BE2C (cell line): Measurements from ENCODE around the gene SIM1.
"Not testable (repeated sequence)": the region's sequence is repeated elsewhere in the genome, so short reads cannot be mapped to it uniquely, and the experiment has no call there.

Experiments
- DNase-seq: peaks from one replicate; pipeline ENCODE4 v3.0.0-alpha.2; 2020
- H3K27me3 ChIP-seq: fragments of 250-450 bp; sonication (Bioruptor Pico); 2 replicates; pipeline ENCODE4 v1.5.1; 2020; ENCODE audit warnings: mild to moderate bottlenecking
- H3K36me3 ChIP-seq: fragments of 250-450 bp; sonication (Bioruptor Pico); 2 replicates; pipeline ENCODE4 v1.5.1; 2020; ENCODE audit warnings: mild to moderate bottlenecking
- H3K4me1 ChIP-seq: fragments of 250-450 bp; sonication (Bioruptor Pico); 2 replicates; pipeline ENCODE4 v1.5.1; 2020
- H3K4me3 ChIP-seq: 2 replicates; pipeline ENCODE4 v1.5.1; 2011; ENCODE audit warnings: low read depth, low read length
- H3K9me3 ChIP-seq: fragments of 250-450 bp; sonication (Bioruptor Pico); 2 replicates; pipeline ENCODE4 v1.5.1; 2020
- CTCF ChIP-seq: IDR thresholded peaks from 2 replicates; pipeline ENCODE4 v1.5.1; 2012; ENCODE audit warnings: mild to moderate bottlenecking, low read depth, low read length

The SIM1 gene

GRCh38 chr6:100370265-100370664, 94.5 kb downstream of the SIM1 start:
- no peaks in the 10 kb centered on the region for H3K36me3 ChIP-seq
- no peak for DNase-seq
- no peak overlapping the region for H3K4me3 ChIP-seq
- H3K9me3 ChIP-seq = no peaks in the 10 kb centered on the region
- H3K27me3 ChIP-seq = no peaks in the 10 kb centered on the region
- H3K4me1 ChIP-seq = no peaks in the 10 kb centered on the region
- TF ChIP-seq CTCF = 0 out of 2 replicates have a peak, but pooled peaks have one; percentile 5

DNA sequence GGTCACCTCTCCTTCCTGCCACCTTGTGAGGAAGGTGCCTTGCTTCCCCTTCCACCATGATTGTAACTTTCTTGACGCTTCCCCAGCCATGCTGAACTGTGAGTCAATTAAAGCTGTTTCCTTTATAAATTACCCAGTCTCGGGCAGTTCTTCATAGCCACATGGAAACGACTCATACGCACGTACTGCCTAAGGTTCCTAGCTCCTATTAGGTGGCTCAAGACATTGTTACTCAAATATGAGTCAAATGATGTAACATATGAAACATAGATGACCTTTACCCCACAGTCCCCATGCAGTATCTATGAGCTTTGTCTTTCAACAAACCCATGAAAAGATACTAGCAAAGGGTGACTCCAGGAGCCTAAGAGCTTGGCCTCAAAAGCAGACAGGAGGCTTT, 98.3 kb downstream of the SIM1 start:
- no peak for TF ChIP-seq CTCF
- no peak for DNase-seq
- no peak overlapping the region for H3K4me3 ChIP-seq
- no peaks in the 10 kb centered on the region for H3K36me3 ChIP-seq
- H3K27me3 ChIP-seq = no peaks in the 10 kb centered on the region
- no peaks in the 10 kb centered on the region for H3K9me3 ChIP-seq
- H3K4me1 ChIP-seq = no peaks in the 10 kb centered on the region

- no peaks in the 10 kb centered on the region for H3K4me1 ChIP-seq
- H3K36me3 ChIP-seq = no peaks in the 10 kb centered on the region
- TF ChIP-seq CTCF = no peak
- no peaks in the 10 kb centered on the region for H3K27me3 ChIP-seq
- H3K4me3 ChIP-seq = no peak overlapping the region
- no peak for DNase-seq
- no peaks in the 10 kb centered on the region for H3K9me3 ChIP-seq
Measured at GRCh38 chr6:100363651-100364050, 101.1 kb downstream of the SIM1 start.

DNA sequence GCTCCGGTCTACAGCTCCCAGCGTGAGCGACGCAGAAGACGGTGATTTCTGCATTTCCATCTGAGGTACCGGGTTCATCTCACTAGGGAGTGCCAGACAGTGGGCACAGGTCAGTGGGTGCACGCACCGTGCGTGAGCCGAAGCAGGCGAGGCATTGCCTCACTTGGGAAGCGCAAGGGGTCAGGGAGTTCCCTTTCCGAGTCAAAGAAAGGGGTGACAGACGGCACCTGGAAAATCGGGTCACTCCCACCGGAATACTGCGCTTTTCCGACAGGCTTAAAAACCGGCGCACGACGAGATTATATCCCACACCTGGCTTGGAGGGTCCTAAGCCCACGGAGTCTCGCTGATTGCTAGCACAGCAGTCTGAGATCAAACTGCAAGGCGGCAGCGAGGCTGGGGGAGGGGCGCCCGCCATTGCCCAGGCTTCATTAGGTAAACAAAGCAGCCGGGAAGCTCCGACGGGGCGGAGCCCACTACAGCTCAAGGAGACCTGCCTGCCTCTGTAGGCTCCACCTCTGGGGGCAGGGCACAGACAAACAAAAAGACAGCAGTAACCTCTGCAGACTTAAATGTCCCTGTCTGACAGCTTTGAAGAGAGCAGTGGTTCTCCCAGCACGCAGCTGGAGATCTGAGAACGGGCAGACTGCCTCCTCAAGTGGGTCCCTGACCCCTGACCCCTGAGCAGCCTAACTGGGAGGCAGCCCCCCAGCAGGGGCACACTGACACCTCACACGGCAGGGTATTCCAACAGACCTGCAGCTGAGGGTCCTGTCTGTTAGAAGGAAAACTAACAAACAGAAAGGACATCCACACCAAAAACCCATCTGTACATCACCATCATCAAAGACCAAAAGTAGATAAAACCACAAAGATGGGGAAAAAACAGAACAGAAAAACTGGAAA, 109.7 kb downstream of the SIM1 start:
- H3K36me3 ChIP-seq, H3K27me3 ChIP-seq, DNase-seq, H3K9me3 ChIP-seq, H3K4me3 ChIP-seq, H3K4me1 ChIP-seq: not testable (repeated sequence)

- no peaks in the 10 kb centered on the region for H3K27me3 ChIP-seq
- no peaks in the 10 kb centered on the region for H3K36me3 ChIP-seq
- no peak for DNase-seq
- H3K9me3 ChIP-seq = no peaks in the 10 kb centered on the region
- TF ChIP-seq CTCF = no peak
- H3K4me1 ChIP-seq = no peaks in the 10 kb centered on the region
- H3K4me3 ChIP-seq = no peak overlapping the region
Measured at GRCh38 chr6:100353276-100354015, 111.3 kb downstream of the SIM1 start.

GRCh38 chr6:100350139-100350538, 114.6 kb downstream of the SIM1 start:
- Histone ChIP-seq H3K36me3 (no peaks in the 10 kb centered on the region), H3K4me1 (no peaks in the 10 kb centered on the region), H3K27me3 (no peaks in the 10 kb centered on the region), H3K4me3 (no peak overlapping the region), H3K9me3 (no peaks in the 10 kb centered on the region)
- TF ChIP-seq CTCF = no peak
- no peak for DNase-seq
